SK-N-SH (cell line): ENCODE data around the gene MAN2B2. TPM values are rescaled to one million over a fixed set of nuclear protein-coding genes. Genes with fewer than 3 reads are reported as not detected.

Source experiments
- CTCF ChIA-PET: fragments of 300-600, 350-600 bp; formaldehyde crosslinking; extraction: SDS; loops from one replicate; lab custom pipeline; 2021; lab: Yijun Ruan, JAX
- POLR2A ChIA-PET: fragments of 350-600 bp; sonication (Branson Sonifier 250); formaldehyde crosslinking; extraction: SDS; loops from one replicate; lab custom pipeline; 2020; ENCODE audit warnings: antibody characterized with exemption, inconsistent platforms; lab: Yijun Ruan, JAX
- DNase-seq: peaks from one replicate; pipeline ENCODE4 v3.0.0; 2012
- H2AFZ ChIP-seq: fragments of 200-600 bp; sonication (generic); 2 replicates; pipeline ENCODE4 v1.8.1; 2016; ENCODE audit warnings: antibody characterized with exemption, mild to moderate bottlenecking, low read depth
- H3F3A ChIP-seq: fragments of 200-600 bp; sonication (generic); replicated peaks from 2 replicates; pipeline ENCODE3; 2016; ENCODE audit warnings: antibody characterized with exemption, mild to moderate bottlenecking; ENCODE audit not compliant: insufficient read depth
- H3K27ac ChIP-seq, 2 experiments: fragments of 200-500 bp in 1 of 2; fragments of 200-600 bp in 1 of 2; sonication (Bioruptor generic) in 1 of 2; sonication (generic), shearing (Covaris generic) in 1 of 2; 2 replicates each; pipeline versions ENCODE4 v1.5.1 to v1.6.1; 2014 to 2016; ENCODE audit warnings: low read depth in 2 of 2, inconsistent platforms in 1 of 2, low read length in 1 of 2, mild to moderate bottlenecking in 1 of 2, mixed read lengths in 1 of 2
- H3K27me3 ChIP-seq: fragments of 200-600 bp; sonication (generic), shearing (Covaris generic); 2 replicates; pipeline ENCODE4 v1.6.1; 2016; ENCODE audit warnings: mixed run types; ENCODE audit not compliant: insufficient read depth
- H3K36me3 ChIP-seq, 2 experiments: fragments of 200-500 bp in 1 of 2; fragments of 200-600 bp in 1 of 2; sonication (Bioruptor generic) in 1 of 2; sonication (generic) in 1 of 2; replicated peaks in 1 of 2; 2 replicates each; pipeline versions ENCODE3 to v1.5.1; 2014 to 2016; ENCODE audit warnings: low read length in 1 of 2, mild to moderate bottlenecking in 1 of 2; ENCODE audit not compliant: insufficient read depth in 2 of 2, control insufficient read depth in 1 of 2
- H3K4me1 ChIP-seq, 2 experiments: fragments of 200-500 bp in 1 of 2; fragments of 200-600 bp in 1 of 2; sonication (Bioruptor generic) in 1 of 2; sonication (generic), shearing (Covaris generic) in 1 of 2; 2 replicates each; pipeline versions ENCODE4 v1.5.1 to v1.6.1; 2014 to 2016; ENCODE audit warnings: low read depth in 1 of 2, low read length in 1 of 2, mixed run types in 1 of 2; ENCODE audit not compliant: insufficient read depth in 2 of 2, control insufficient read depth in 1 of 2
- H3K4me2 ChIP-seq: fragments of 200-600 bp; sonication (generic), shearing (Covaris generic); 2 replicates; pipeline ENCODE4 v1.6.1; 2017; ENCODE audit warnings: mixed run types
- H3K4me3 ChIP-seq, 2 experiments: fragments of 200-500 bp in 1 of 2; fragments of 200-600 bp in 1 of 2; sonication (Bioruptor generic) in 1 of 2; sonication (generic), shearing (Covaris generic) in 1 of 2; 2 replicates each; pipeline versions ENCODE4 v1.5.1 to v1.8.1; 2014 to 2016; ENCODE audit warnings: low read depth in 2 of 2, inconsistent platforms in 1 of 2, low read length in 1 of 2, mild to moderate bottlenecking in 1 of 2, mixed read lengths in 1 of 2, moderate library complexity in 1 of 2
- H3K79me2 ChIP-seq: fragments of 200-600 bp; sonication (generic); 2 replicates; pipeline ENCODE4 v1.8.1; 2017; ENCODE audit warnings: mild to moderate bottlenecking; ENCODE audit not compliant: insufficient read depth
- H3K9ac ChIP-seq: fragments of 200-600 bp; sonication (generic); 2 replicates; pipeline ENCODE4 v1.6.1; 2017; ENCODE audit warnings: mixed run types
- H3K9me2 ChIP-seq: fragments of 200-600 bp; sonication (generic); 2 replicates; pipeline ENCODE4 v1.6.1; 2017; ENCODE audit warnings: mixed run types
- H3K9me3 ChIP-seq: fragments of 200-600 bp; sonication (generic); 2 replicates; pipeline ENCODE4 v1.6.1; 2017; ENCODE audit warnings: mixed run types, mild to moderate bottlenecking, moderate library complexity
- H4K20me1 ChIP-seq: fragments of 200-600 bp; sonication (generic); 2 replicates; pipeline ENCODE4 v1.6.1; 2017; ENCODE audit warnings: mild to moderate bottlenecking, mixed run types; ENCODE audit not compliant: insufficient read depth
- CHD2 ChIP-seq: fragments of 150-350 bp; IDR thresholded peaks from 2 replicates; pipeline ENCODE4 v1.6.1; 2018; ENCODE audit warnings: low read length; ENCODE audit not compliant: partially characterized antibody
- FOSL2 ChIP-seq: IDR thresholded peaks from 2 replicates; pipeline ENCODE4 v1.4.0; 2012; ENCODE audit warnings: low read depth, mild to moderate bottlenecking, moderate library complexity, borderline replicate concordance
- GABPA ChIP-seq: IDR thresholded peaks from 2 replicates; pipeline ENCODE4 v1.4.0; 2012; ENCODE audit warnings: low read depth, mild to moderate bottlenecking
- GATA2 ChIP-seq: sonication (generic); formaldehyde crosslinking; IDR thresholded peaks from 2 replicates; pipeline ENCODE4 v1.5.0; 2020; ENCODE audit warnings: mild to moderate bottlenecking, missing genetic modification reagents
- JUND ChIP-seq: IDR thresholded peaks from 2 replicates; pipeline ENCODE4 v1.4.0; 2012
- MXI1 ChIP-seq: IDR thresholded peaks from 2 replicates; pipeline ENCODE4 v1.6.1; 2012; ENCODE audit warnings: mild to moderate bottlenecking, low read depth, low read length, improper control_type of control experiment
- NFIC ChIP-seq: IDR thresholded peaks from 2 replicates; pipeline ENCODE4 v1.4.0; 2012; ENCODE audit warnings: borderline replicate concordance
- NRF1 ChIP-seq: IDR thresholded peaks from 2 replicates; pipeline ENCODE4 v1.6.1; 2012; ENCODE audit warnings: low read depth, mild to moderate bottlenecking, low read length
- PBX3 ChIP-seq: IDR thresholded peaks from 2 replicates; pipeline ENCODE4; 2012
- POLR2AphosphoS5 ChIP-seq: IDR thresholded peaks from 2 replicates; pipeline ENCODE4 v1.6.1; 2012; ENCODE audit warnings: low read depth, low read length
- RAD21 ChIP-seq: IDR thresholded peaks from 2 replicates; pipeline ENCODE4 v1.6.1; 2012; ENCODE audit warnings: mild to moderate bottlenecking, low read length
- RCOR1 ChIP-seq: fragments of 150-350 bp; IDR thresholded peaks from 2 replicates; pipeline ENCODE4 v1.6.1; 2017; ENCODE audit warnings: antibody characterized with exemption, low read length
- TAF1 ChIP-seq: IDR thresholded peaks from 2 replicates; pipeline ENCODE4 v1.6.1; 2012; ENCODE audit warnings: low read depth, mild to moderate bottlenecking, low read length, moderate library complexity, borderline replicate concordance
- USF1 ChIP-seq: IDR thresholded peaks from 2 replicates; pipeline ENCODE4 v1.4.0; 2012; ENCODE audit warnings: low read depth, borderline replicate concordance
- WGBS: methylation state at CpG from one replicate; pipeline ENCODE4 v1.1.6; 2017; ENCODE audit warnings: low lambda C conversion rate; 5-methylcytosine and 5-hydroxymethylcytosine counted together
- polyA plus RNA-seq, 3 experiments: library from polyadenylated mRNA; depleted of rRNA; stranded (reverse); fragments of >200 nt; gene quantifications; 2 replicates each; pipeline ENCODE4 v1.2.3, GENCODE V29; 2012
- TF ChIP-seq, protein P1 (sequence below): fragments of 150-350 bp; IDR thresholded peaks from 2 replicates; pipeline ENCODE4 v1.6.1; 2016; ENCODE audit warnings: mild to moderate bottlenecking, low read depth, low read length

MAN2B2 gene
- polyA plus RNA-seq, 1 of the 3 experiments (the other 2 are of a cell fraction): 24.9 TPM

DNA sequence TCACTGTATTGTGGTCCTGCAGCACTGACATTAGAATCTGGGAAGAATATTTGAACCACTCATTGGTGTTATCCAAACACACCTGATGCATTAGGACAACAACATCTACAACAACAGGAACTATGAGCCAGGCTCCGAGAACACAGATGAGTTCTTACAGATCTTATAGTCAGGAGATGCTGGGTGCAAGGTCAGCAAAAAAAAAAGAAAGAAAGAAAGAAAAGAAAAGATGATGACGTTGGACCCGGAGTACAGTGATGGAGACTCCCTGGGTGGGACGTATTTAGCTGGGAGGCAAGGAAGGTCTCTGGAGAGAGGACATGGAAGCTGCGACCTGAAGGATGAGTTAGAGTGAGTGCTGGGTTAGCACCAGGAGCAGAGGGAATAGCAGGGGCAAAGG lies 17.8 kb upstream of the MAN2B2 start (continued):
- TF ChIP-seq USF1 (no peak), POLR2AphosphoS5 (no peak), CHD2 (no peak), GABPA (no peak), JUND (no peak), NFIC (no peak), TAF1 (no peak), NRF1 (no peak), GATA2 (CRISPR knock-in tag) (no peak), MXI1 (no peak), RAD21 (no peak), PBX3 (no peak)

- H3K4me2 ChIP-seq: no peak overlapping the region
- ChIA-PET POLR2A (no interaction called here), CTCF (interaction anchor here (1.5 to 10.3 kb wide), 2 partner anchors 9 to 18 kb away, joined by 3 to 87 read pairs; partner anchors contain the start of gene MAN2B2)
- H3F3A ChIP-seq: no peaks in the 10 kb centered on the region
- no peak overlapping the region for H3K9ac ChIP-seq
- TF ChIP-seq RCOR1 (no peak), FOSL2 (no peak), CHD2 (no peak)
- TF ChIP-seq, protein P1, sequence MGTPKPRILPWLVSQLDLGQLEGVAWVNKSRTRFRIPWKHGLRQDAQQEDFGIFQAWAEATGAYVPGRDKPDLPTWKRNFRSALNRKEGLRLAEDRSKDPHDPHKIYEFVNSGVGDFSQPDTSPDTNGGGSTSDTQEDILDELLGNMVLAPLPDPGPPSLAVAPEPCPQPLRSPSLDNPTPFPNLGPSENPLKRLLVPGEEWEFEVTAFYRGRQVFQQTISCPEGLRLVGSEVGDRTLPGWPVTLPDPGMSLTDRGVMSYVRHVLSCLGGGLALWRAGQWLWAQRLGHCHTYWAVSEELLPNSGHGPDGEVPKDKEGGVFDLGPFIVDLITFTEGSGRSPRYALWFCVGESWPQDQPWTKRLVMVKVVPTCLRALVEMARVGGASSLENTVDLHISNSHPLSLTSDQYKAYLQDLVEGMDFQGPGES: no peak
- peaks cover 31% of the 10 kb centered on the region for H3K27me3 ChIP-seq
- no peaks in the 10 kb centered on the region for H4K20me1 ChIP-seq
- no peaks in the 10 kb centered on the region for H3K36me3 ChIP-seq
- no peaks in the 10 kb centered on the region for H3K9me3 ChIP-seq
- DNase-seq: no peak
- no peak overlapping the region for H2AFZ ChIP-seq
- 34% methylated on average over 7 of the region's 10 CpGs for WGBS
- no peaks in the 10 kb centered on the region for H3K79me2 ChIP-seq
- no peaks in the 10 kb centered on the region for H3K4me1 ChIP-seq
- no peak overlapping the region for H3K4me3 ChIP-seq
- H3K27ac ChIP-seq: no peak overlapping the region
- H3K9me2 ChIP-seq: no peaks in the 10 kb centered on the region
These were observed 17.1 kb upstream of the MAN2B2 start for GRCh38 chr4:6557856-6558255.
